ENCODE results near the gene HBS1L. TPM values are rescaled to one million over a fixed set of nuclear protein-coding genes. Genes with fewer than 3 reads are reported as not detected.

The HBS1L gene
- total RNA-seq (2014; rRNA removed; shearing (Covaris generic); ENCODE audit: low replicate concordance) = 63.6 and 69.6 TPM in 2 replicates

GRCh38 chr6:135054569-135055498 lies at the start of gene HBS1L:
TSS of gene HBS1L (minus strand) at chr6:135054822. CDS start at chr6:135054691, 131 bp downstream.
- H3K9me2 ChIP-seq (replicated peaks; ENCODE audit: insufficient read depth, low read length) = no peaks in the 10 kb centered on the region
- peak within 1 kb of the TSS; percentile 96 for H3K4me2 ChIP-seq (ENCODE audit: low read depth, low read length, poor library complexity, severe bottlenecking)
- H3K4me1 ChIP-seq (ENCODE audit: low read length) = peaks cover 26% of the 10 kb centered on the region
- H3K27ac ChIP-seq (ENCODE audit: low read length) = peak within 1 kb of the TSS; percentile 25; the same call in 1 of the 2 replicates
- peaks cover 5% of the 10 kb centered on the region; the same call in 1 of the 2 replicates for H3K36me3 ChIP-seq (ENCODE audit: insufficient read depth, low read length)
- peak within 1 kb of the TSS; percentile 76; the same call in 1 of the 2 replicates for H2AFZ ChIP-seq (ENCODE audit: low read length)
- H4K20me1 ChIP-seq (ENCODE audit: insufficient read depth, low read depth, low read length) = no peaks in the 10 kb centered on the region
- H3K9me3 ChIP-seq (ENCODE audit: low read length) = no peaks in the 10 kb centered on the region
- peak; percentile 99 for DNase-seq
- peak within 1 kb of the TSS; percentile 89 for H3K9ac ChIP-seq (ENCODE audit: low read length)
- peaks cover 48% of the 10 kb centered on the region for H3K79me2 ChIP-seq (ENCODE audit: low read length)
- peak within 1 kb of the TSS; percentile 88 for H3K4me3 ChIP-seq (ENCODE audit: low read length)
- no peaks in the 10 kb centered on the region for H3K27me3 ChIP-seq (ENCODE audit: low read length)

GRCh38 chr6:135104199-135104598 lies 49.6 kb upstream of the HBS1L start:
- no peak for DNase-seq
- H3K9me2 ChIP-seq (replicated peaks; ENCODE audit: insufficient read depth, low read length) = no peaks in the 10 kb centered on the region
- no peak overlapping the region for H3K4me3 ChIP-seq (ENCODE audit: low read length)
- no peaks in the 10 kb centered on the region for H3K79me2 ChIP-seq (ENCODE audit: low read length)
- H3K9me3 ChIP-seq (ENCODE audit: low read length) = no peaks in the 10 kb centered on the region
- no peaks in the 10 kb centered on the region for H4K20me1 ChIP-seq (ENCODE audit: insufficient read depth, low read depth, low read length)
- H3K4me1 ChIP-seq (ENCODE audit: low read length) = no peaks in the 10 kb centered on the region
- no peak overlapping the region for H3K4me2 ChIP-seq (ENCODE audit: low read depth, low read length, poor library complexity, severe bottlenecking)
- no peaks in the 10 kb centered on the region for H3K36me3 ChIP-seq (ENCODE audit: insufficient read depth, low read length)
- no peak overlapping the region for H3K27ac ChIP-seq (ENCODE audit: low read length)
- no peak overlapping the region for H3K9ac ChIP-seq (ENCODE audit: low read length)
- H3K27me3 ChIP-seq (ENCODE audit: low read length) = 0 out of 2 replicates have a peak, but pooled peaks cover under 1% of the 10 kb centered on the region
- no peak overlapping the region for H2AFZ ChIP-seq (ENCODE audit: low read length)

- Histone ChIP-seq H3K27ac (ENCODE audit: low read length) (no peak overlapping the region), H3K79me2 (ENCODE audit: low read length) (no peaks in the 10 kb centered on the region), H3K4me1 (ENCODE audit: low read length) (no peaks in the 10 kb centered on the region), H3K9ac (ENCODE audit: low read length) (no peak overlapping the region), H3K4me3 (ENCODE audit: low read length) (no peak overlapping the region), H2AFZ (ENCODE audit: low read length) (no peak overlapping the region), H3K4me2 (ENCODE audit: low read depth, low read length, poor library complexity, severe bottlenecking) (no peak overlapping the region), H3K36me3 (ENCODE audit: insufficient read depth, low read length) (no peaks in the 10 kb centered on the region), H3K27me3 (ENCODE audit: low read length) (0 out of 2 replicates have a peak, but pooled peaks cover 2% of the 10 kb centered on the region), H3K9me2 (replicated peaks; ENCODE audit: insufficient read depth, low read length) (no peaks in the 10 kb centered on the region), H4K20me1 (ENCODE audit: insufficient read depth, low read depth, low read length) (no peaks in the 10 kb centered on the region), H3K9me3 (ENCODE audit: low read length) (no peaks in the 10 kb centered on the region)
- DNase-seq = no peak
Measured at GRCh38 chr6:135102191-135102590, 47.6 kb upstream of the HBS1L start.

- Histone ChIP-seq H3K9me3 (ENCODE audit: low read length) (no peaks in the 10 kb centered on the region), H3K36me3 (ENCODE audit: insufficient read depth, low read length) (no peaks in the 10 kb centered on the region), H4K20me1 (ENCODE audit: insufficient read depth, low read depth, low read length) (no peaks in the 10 kb centered on the region), H3K79me2 (ENCODE audit: low read length) (no peaks in the 10 kb centered on the region), H2AFZ (ENCODE audit: low read length) (no peak overlapping the region), H3K9ac (ENCODE audit: low read length) (no peak overlapping the region), H3K4me3 (ENCODE audit: low read length) (no peak overlapping the region), H3K4me2 (ENCODE audit: low read depth, low read length, poor library complexity, severe bottlenecking) (no peak overlapping the region), H3K27ac (ENCODE audit: low read length) (no peak overlapping the region), H3K27me3 (ENCODE audit: low read length) (0 out of 2 replicates have a peak, but pooled peaks cover 2% of the 10 kb centered on the region), H3K4me1 (ENCODE audit: low read length) (no peaks in the 10 kb centered on the region), H3K9me2 (replicated peaks; ENCODE audit: insufficient read depth, low read length) (no peaks in the 10 kb centered on the region)
- no peak for DNase-seq
Measured at GRCh38 chr6:135097172-135097571, 42.5 kb upstream of the HBS1L start.

- Histone ChIP-seq H4K20me1 (ENCODE audit: insufficient read depth, low read depth, low read length) (no peaks in the 10 kb centered on the region), H3K9ac (ENCODE audit: low read length) (no peak overlapping the region), H3K36me3 (ENCODE audit: insufficient read depth, low read length) (no peaks in the 10 kb centered on the region), H3K9me3 (ENCODE audit: low read length) (no peaks in the 10 kb centered on the region), H3K79me2 (ENCODE audit: low read length) (no peaks in the 10 kb centered on the region), H3K4me1 (ENCODE audit: low read length) (no peaks in the 10 kb centered on the region), H2AFZ (ENCODE audit: low read length) (no peak overlapping the region), H3K27me3 (ENCODE audit: low read length) (0 out of 2 replicates have a peak, but pooled peaks cover 2% of the 10 kb centered on the region), H3K4me2 (ENCODE audit: low read depth, low read length, poor library complexity, severe bottlenecking) (no peak overlapping the region), H3K4me3 (ENCODE audit: low read length) (no peak overlapping the region), H3K27ac (ENCODE audit: low read length) (no peak overlapping the region), H3K9me2 (replicated peaks; ENCODE audit: insufficient read depth, low read length) (no peaks in the 10 kb centered on the region)
- no peak for DNase-seq
Measured at GRCh38 chr6:135096403-135097130, 41.9 kb upstream of the HBS1L start.

GRCh38 chr6:135095716-135096115 lies 41.1 kb upstream of the HBS1L start:
- no peak overlapping the region for H2AFZ ChIP-seq (ENCODE audit: low read length)
- no peak overlapping the region for H3K4me3 ChIP-seq (ENCODE audit: low read length)
- H3K9ac ChIP-seq (ENCODE audit: low read length) = no peak overlapping the region
- no peak overlapping the region for H3K27ac ChIP-seq (ENCODE audit: low read length)
- H3K9me2 ChIP-seq (replicated peaks; ENCODE audit: insufficient read depth, low read length) = no peaks in the 10 kb centered on the region
- 0 out of 2 replicates have a peak, but pooled peaks cover 2% of the 10 kb centered on the region for H3K27me3 ChIP-seq (ENCODE audit: low read length)
- H4K20me1 ChIP-seq (ENCODE audit: insufficient read depth, low read depth, low read length) = no peaks in the 10 kb centered on the region
- no peak overlapping the region for H3K4me2 ChIP-seq (ENCODE audit: low read depth, low read length, poor library complexity, severe bottlenecking)
- H3K36me3 ChIP-seq (ENCODE audit: insufficient read depth, low read length) = no peaks in the 10 kb centered on the region
- DNase-seq = no peak
- no peaks in the 10 kb centered on the region for H3K4me1 ChIP-seq (ENCODE audit: low read length)
- no peaks in the 10 kb centered on the region for H3K79me2 ChIP-seq (ENCODE audit: low read length)
- H3K9me3 ChIP-seq (ENCODE audit: low read length) = no peaks in the 10 kb centered on the region

- Histone ChIP-seq H3K27me3 (ENCODE audit: low read length) (0 out of 2 replicates have a peak, but pooled peaks cover 2% of the 10 kb centered on the region), H3K36me3 (ENCODE audit: insufficient read depth, low read length) (no peaks in the 10 kb centered on the region), H3K27ac (ENCODE audit: low read length) (no peak overlapping the region), H3K4me1 (ENCODE audit: low read length) (no peaks in the 10 kb centered on the region), H3K9ac (ENCODE audit: low read length) (no peak overlapping the region), H4K20me1 (ENCODE audit: insufficient read depth, low read depth, low read length) (no peaks in the 10 kb centered on the region), H3K4me3 (ENCODE audit: low read length) (no peak overlapping the region), H3K9me2 (replicated peaks; ENCODE audit: insufficient read depth, low read length) (no peaks in the 10 kb centered on the region), H2AFZ (ENCODE audit: low read length) (no peak overlapping the region), H3K79me2 (ENCODE audit: low read length) (no peaks in the 10 kb centered on the region), H3K4me2 (ENCODE audit: low read depth, low read length, poor library complexity, severe bottlenecking) (no peak overlapping the region), H3K9me3 (ENCODE audit: low read length) (no peaks in the 10 kb centered on the region)
- peak; percentile 39 for DNase-seq
Measured at GRCh38 chr6:135094403-135094821, 39.8 kb upstream of the HBS1L start.

- no peaks in the 10 kb centered on the region for H3K27me3 ChIP-seq (ENCODE audit: low read length)
- H3K9ac ChIP-seq (ENCODE audit: low read length) = no peak overlapping the region
- no peaks in the 10 kb centered on the region for H3K79me2 ChIP-seq (ENCODE audit: low read length)
- DNase-seq = no peak
- H4K20me1 ChIP-seq (ENCODE audit: insufficient read depth, low read depth, low read length) = no peaks in the 10 kb centered on the region
- no peaks in the 10 kb centered on the region for H3K9me3 ChIP-seq (ENCODE audit: low read length)
- no peak overlapping the region for H3K4me3 ChIP-seq (ENCODE audit: low read length)
- no peak overlapping the region for H2AFZ ChIP-seq (ENCODE audit: low read length)
- no peaks in the 10 kb centered on the region for H3K36me3 ChIP-seq (ENCODE audit: insufficient read depth, low read length)
- no peak overlapping the region for H3K4me2 ChIP-seq (ENCODE audit: low read depth, low read length, poor library complexity, severe bottlenecking)
- H3K9me2 ChIP-seq (replicated peaks; ENCODE audit: insufficient read depth, low read length) = no peaks in the 10 kb centered on the region
- H3K4me1 ChIP-seq (ENCODE audit: low read length) = no peaks in the 10 kb centered on the region
- H3K27ac ChIP-seq (ENCODE audit: low read length) = no peak overlapping the region
Measured at GRCh38 chr6:135093578-135093977, 39.0 kb upstream of the HBS1L start.

Measured in Karpas-422 (cell line).